GM18498 (cell line): ENCODE data around the gene PGP.

Source experiments
- ATAC-seq: cut with Tn5 transposase; IDR thresholded peaks from one replicate; pipeline ENCODE4 v1.9.1; 2021; ENCODE audit warnings: mild to moderate bottlenecking, moderate library complexity; ENCODE audit not compliant: unreplicated experiment

PGP gene

GRCh38 chr16:2167068-2167638 lies 47.5 kb downstream of the PGP start:
- no peak for ATAC-seq

GRCh38 chr16:2166263-2167067 lies 48.2 kb downstream of the PGP start:
- ATAC-seq, result no peak

GRCh38 chr16:2165861-2166260 lies 48.8 kb downstream of the PGP start:
- no peak for ATAC-seq

- ATAC-seq, result no peak
These were observed 51.3 kb downstream of the PGP start for GRCh38 chr16:2163211-2163881.

- no peak for ATAC-seq
These were observed 51.9 kb downstream of the PGP start for GRCh38 chr16:2162676-2163118.

GRCh38 chr16:2161911-2162310 lies 52.7 kb downstream of the PGP start:
- ATAC-seq, result no peak
